Stimulated activated CD4-positive, alpha-beta T cell treated with anti-CD3 and anti-CD28 coated beads, Interleukin-2, amount 100 ng/mL, for 24 hours (primary cell): ENCODE results near the gene MS4A14.
"Not testable (repeated sequence)": the region's sequence is repeated elsewhere in the genome, so short reads cannot be mapped to it uniquely, and the experiment has no call there.

Experiments
- DNase-seq, 2 donors: peaks; one replicate each; pipeline ENCODE4 v3.0.0-alpha.2; 2020

MS4A14 gene

DNA sequence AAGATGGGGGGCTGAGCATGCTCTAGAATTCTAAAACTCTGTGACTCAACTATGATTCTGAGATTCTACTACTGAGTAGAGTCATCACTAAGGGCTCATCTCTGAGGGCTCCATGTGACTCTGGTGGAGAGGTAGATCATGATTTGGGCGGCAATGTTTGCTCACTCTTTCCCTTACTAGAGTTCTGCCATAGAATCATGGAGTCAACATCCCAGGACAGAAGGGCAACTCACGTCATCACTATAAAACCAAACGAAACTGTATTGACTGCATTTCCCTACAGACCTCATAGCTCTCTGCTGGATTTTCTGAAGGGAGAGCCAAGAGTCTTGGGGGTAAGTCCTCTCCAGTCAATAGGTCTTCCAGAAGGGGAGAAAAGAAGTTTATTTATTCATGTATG is at the start of gene MS4A14:
TSS of gene MS4A14 (plus strand) at position 78 of the 400 bp plus-strand sequence. CDS start at position 198, 120 bp downstream.
- no peak for DNase-seq

- DNase-seq = no peak
These were observed 49.0 kb upstream of the MS4A14 start for GRCh38 chr11:60347084-60347797.

DNA sequence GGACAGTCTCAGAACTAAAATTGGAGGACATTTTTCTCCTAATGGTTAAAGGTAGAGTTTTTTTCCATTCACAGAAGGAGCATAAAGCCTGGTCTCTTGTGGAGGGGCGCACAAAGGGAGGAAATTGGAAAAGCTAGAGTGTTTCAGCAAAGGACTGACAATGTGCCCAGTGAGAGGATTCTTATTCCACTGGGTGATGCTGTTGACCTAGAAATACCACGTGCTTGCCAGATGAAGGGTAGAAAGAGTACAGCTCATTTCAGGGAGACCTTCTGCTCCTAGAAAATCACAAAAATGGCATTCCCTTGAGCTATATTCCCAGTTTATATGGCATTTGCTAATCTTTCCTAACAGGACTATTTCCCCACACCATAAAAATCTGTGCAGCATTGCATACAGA is 48.1 kb upstream of the MS4A14 start:
- DNase-seq = no peak

DNA sequence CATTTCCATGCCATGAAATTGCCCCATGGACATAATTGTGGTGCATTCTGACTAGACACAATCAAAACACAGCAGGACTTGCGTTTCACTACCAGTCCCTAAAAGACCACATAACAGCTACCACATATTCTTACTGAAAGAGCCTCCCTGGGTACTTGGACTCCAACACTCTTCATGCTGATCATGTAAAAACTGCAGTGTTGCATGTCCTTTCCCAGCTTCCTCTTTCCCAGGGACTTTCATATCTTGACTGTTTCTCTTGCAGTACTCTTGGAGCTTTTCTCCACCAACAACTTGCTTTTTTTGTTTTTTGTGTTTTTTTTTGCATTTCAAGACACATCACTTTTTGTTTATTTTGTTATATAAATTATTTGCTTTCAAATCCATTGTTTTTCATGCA is 46.3 kb upstream of the MS4A14 start:
- DNase-seq = no peak

DNA sequence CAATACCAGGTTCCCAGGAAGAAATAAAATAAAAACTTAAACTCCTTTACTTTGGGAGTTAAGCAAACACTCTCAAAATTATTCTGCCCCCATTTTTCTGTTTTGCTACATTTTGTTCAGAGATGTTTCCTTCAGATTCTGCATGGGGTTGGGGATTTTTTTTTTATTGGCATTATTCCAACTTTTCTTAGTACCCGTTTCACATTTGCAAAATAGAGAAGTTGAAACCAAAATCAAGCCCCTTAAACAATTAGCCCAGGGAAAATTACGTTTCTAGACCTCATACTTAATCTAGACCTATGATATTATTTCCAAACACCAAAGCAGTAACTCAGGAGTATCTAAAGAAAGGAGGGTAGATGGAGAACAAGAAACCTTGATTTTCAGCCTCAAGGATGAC is 38.5 kb upstream of the MS4A14 start:
- no peak for DNase-seq

- no peak for DNase-seq
These were observed 35.6 kb upstream of the MS4A14 start for GRCh38 chr11:60360621-60361020.

GRCh38 chr11:60362241-60362640 is 34.0 kb upstream of the MS4A14 start:
- no peak for DNase-seq

DNA sequence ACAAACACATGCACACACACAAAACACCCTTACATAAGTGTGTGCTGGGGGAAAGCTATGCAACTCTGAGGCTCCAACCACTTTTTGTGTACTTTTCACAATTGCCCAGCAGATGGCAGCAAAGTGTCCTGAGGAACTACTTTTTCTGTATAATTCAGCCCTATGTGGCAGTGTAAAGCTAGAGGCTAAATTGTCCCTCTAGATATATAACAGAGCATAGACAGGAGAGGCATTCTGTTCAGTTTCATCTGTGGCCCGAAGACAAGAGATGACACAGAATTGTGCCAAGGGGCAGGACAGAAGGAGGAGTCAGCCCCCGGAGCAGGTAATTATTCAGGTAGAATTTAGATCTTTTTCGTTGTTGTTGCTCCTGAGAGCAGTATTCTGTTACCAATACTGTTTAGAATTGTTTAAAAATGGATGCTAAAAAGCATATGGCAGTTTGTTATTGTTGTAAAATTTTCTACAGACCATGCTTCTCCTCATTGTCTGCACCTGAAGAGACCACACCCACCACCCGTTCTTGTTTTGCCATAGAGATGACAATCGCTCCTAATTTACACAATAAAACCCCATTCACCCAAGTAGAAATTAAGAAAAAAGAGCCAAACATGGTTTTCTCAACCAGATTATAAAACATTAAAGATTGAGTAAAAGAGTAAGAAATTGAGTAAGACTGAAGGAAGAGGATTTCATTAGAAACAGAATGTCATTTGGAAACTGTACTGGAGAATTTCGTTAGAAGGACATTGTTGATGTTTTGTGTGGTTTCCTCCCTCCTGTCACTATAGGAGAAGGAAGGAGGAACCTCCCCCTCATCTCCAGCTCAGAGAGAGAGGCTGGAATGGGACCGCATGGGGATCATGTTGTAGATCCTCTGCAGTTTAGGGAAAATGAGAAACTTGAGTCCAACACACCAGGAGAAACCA is 32.5 kb upstream of the MS4A14 start:
- DNase-seq = peak; percentile 58 to 69

- not testable (repeated sequence) for DNase-seq
These were observed 29.9 kb upstream of the MS4A14 start for GRCh38 chr11:60366262-60366904.

GRCh38 chr11:60367009-60367408 is 29.2 kb upstream of the MS4A14 start:
- no peak for DNase-seq

DNA sequence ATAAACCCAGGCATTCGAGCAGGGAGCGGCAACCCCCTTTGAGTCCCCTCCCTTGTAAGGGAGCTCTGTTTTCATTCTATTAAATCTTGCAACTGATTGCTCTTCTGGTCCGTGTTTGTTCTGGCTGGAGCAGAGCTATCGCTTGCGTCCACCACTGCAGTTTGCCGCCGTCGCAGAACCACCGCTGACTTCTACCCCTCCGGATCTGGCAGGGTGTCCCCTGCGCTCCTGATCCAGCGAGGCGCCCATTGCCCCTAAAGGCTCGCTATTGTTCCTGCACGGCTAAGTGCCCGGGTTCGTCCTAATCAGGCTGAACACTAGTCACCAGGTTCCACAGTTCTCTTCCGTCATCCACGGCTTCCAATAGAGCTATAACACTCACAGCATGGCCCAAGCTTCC is 28.4 kb upstream of the MS4A14 start:
- DNase-seq = no peak

- DNase-seq = no peak
These were observed 25.9 kb upstream of the MS4A14 start for GRCh38 chr11:60370252-60370810.

DNA sequence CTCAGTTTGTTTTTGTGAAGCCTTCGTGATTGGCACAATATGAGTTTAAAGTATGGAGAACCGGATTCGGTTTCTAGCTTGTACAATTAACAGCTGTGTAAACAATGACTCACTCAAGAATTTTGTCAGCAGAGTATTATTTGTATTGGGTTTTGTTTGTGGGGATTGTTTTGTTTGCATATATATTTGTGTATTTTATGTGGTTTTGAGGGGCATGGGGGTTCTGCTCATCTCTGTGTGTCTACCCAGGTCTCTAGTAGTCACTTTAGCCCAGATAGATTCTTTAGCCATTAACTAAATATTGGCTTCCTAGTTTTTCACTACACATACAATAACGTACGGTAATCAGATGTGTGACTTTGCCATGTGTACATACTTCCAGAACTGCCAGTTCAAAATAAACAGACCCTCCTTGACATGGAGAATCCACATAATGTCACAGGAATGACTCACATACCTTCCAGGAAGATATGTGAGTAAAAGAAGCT is 25.4 kb upstream of the MS4A14 start:
- no peak for DNase-seq

- no peak for DNase-seq
These were observed 24.9 kb upstream of the MS4A14 start for GRCh38 chr11:60371386-60371785.

DNA sequence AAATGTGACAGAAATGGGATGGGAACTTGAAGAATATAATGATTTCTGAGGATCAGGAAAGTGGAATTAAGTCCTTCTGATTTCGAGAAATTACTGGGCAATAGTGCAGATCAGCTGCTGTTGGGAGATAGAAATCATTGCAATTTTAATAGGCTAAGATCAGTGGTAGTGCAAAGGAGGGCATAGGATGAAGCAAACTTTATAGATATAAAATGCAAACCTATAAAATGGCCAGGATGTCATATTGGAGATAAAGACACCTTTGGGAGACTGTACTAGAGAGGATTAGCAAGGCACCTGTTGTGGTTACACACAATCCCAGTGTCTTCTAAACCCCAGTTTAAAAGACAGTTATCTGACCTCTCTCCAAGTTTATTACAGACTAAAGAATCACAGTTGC is 24.4 kb upstream of the MS4A14 start:
- no peak for DNase-seq

- no peak for DNase-seq
These were observed 23.5 kb upstream of the MS4A14 start for GRCh38 chr11:60372767-60373166.

- DNase-seq = no peak
These were observed 20.9 kb upstream of the MS4A14 start for GRCh38 chr11:60375316-60375715.

DNA sequence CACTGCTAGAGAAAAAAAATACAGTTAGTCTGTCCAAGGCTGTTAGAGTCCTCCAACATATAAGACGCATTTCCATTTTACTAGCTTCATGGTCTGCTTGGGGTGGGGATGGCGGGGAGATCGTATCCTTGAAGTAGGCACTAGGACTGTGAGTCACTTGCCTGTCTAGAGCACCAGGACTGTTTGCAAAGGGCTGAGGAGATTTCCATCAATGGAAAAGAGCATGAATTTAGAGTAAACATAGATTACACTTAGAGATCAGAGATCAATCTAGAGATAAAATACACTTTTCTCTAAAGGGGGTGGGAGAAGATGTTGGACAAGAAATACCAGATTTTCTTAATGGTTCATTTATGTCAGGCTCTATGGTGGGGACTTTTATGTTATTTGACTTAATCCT is 19.7 kb upstream of the MS4A14 start:
- no peak for DNase-seq

- DNase-seq = no peak
These were observed 18.7 kb upstream of the MS4A14 start for GRCh38 chr11:60377401-60378136.

DNA sequence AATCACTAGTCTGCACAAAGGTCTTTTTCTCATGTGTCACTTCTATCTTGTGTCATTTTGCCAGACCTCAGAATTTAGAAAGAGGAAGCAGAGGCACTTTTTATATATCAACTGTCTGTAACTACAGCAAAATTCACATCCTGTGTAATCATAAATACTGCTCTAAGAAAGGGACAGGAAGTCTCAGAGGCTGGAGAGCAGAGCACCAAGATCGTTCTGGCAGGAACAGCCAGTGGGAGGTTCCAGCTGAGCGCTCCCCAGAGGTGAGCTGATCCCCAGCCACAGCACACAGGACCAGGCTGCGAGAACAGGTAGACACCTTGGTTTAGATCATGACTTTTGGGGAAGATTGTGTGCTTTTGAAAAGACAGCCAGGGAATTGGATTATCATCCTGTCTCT is 17.9 kb upstream of the MS4A14 start, which contains the start of gene MS4A7:
TSS of gene MS4A7 (plus strand) at position 179 of the 400 bp plus-strand sequence. CDS start 4,610 bp downstream, outside the sequence.
- no peak for DNase-seq

DNA sequence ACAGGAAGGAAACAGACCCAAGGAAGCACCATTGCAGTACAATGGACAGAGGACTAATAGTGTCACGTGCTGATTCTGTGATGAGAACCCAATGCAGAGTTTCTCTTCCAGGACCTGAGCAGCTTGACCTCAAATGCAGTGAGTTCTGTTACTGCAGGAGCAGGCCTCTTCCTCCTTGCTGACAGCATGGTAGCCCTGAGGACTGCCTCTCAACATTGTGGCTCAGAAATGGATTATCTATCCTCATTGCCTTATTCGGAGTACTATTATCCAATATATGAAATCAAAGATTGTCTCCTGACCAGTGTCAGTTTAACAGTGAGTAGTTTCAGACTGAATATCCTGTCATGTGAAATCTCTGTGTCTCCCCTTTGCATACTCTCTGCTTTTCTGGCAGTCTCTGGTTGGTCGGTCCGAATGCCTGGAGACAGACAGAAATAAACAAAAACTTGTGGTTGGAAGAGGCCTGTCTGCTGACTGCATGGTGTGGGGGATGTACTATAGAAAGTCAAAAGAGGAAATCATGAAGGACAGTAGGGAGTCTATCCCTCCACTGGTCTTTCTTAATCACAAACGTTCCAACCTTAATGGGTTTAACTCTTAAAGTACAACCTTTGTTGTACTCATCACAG is 6.9 kb upstream of the MS4A14 start:
- DNase-seq = no peak

GRCh38 chr11:60390419-60390818 is 5.8 kb upstream of the MS4A14 start:
- DNase-seq = no peak
